AG04449 (cell line): ENCODE results near the gene HLA-F.
A peak's percentile ranks its signal among the peaks of the same experiment; 100 is the strongest.

Source experiments
- CTCF ChIA-PET: fragments of 350-600 bp; formaldehyde crosslinking; extraction: SDS; loops from one replicate; lab custom pipeline; 2021; ENCODE audit warnings: antibody characterized with exemption; lab: Yijun Ruan, JAX
- POLR2A ChIA-PET: fragments of 400-600, 350-600 bp; formaldehyde crosslinking; extraction: SDS; loops from one replicate; lab custom pipeline; 2020; ENCODE audit warnings: antibody characterized with exemption, inconsistent platforms; lab: Yijun Ruan, JAX
- DNase-seq: peaks from one replicate; pipeline ENCODE4 v3.0.0-alpha.2; 2010; ENCODE audit warnings: low read depth, low spot score
- H3K4me3 ChIP-seq: 2 replicates; pipeline ENCODE4 v1.5.1; 2011; ENCODE audit warnings: low read depth, mild to moderate bottlenecking, control low read depth, low read length
- TF ChIP-seq, protein P1 (sequence below): IDR thresholded peaks from one replicate; pipeline ENCODE4 v1.5.1; 2011; ENCODE audit warnings: mild to moderate bottlenecking, moderate library complexity, low read length, control low read depth, inconsistent platforms; ENCODE audit not compliant: insufficient read depth; ENCODE audit errors: missing control alignments

HLA-F gene

GRCh38 chr6:29748391-29749307, 25.4 kb downstream of the HLA-F start:
- POLR2A ChIA-PET, result no interaction called here
- H3K4me3 ChIP-seq, result peak overlapping the region; percentile 88
- CTCF ChIA-PET, result interaction anchor here (0.7 to 8.2 kb wide), 11 partner anchors 10 to 382 kb away, joined by 3 to 77 read pairs (median 5); no protein-coding TSS in a partner anchor
- TF ChIP-seq, protein P1, sequence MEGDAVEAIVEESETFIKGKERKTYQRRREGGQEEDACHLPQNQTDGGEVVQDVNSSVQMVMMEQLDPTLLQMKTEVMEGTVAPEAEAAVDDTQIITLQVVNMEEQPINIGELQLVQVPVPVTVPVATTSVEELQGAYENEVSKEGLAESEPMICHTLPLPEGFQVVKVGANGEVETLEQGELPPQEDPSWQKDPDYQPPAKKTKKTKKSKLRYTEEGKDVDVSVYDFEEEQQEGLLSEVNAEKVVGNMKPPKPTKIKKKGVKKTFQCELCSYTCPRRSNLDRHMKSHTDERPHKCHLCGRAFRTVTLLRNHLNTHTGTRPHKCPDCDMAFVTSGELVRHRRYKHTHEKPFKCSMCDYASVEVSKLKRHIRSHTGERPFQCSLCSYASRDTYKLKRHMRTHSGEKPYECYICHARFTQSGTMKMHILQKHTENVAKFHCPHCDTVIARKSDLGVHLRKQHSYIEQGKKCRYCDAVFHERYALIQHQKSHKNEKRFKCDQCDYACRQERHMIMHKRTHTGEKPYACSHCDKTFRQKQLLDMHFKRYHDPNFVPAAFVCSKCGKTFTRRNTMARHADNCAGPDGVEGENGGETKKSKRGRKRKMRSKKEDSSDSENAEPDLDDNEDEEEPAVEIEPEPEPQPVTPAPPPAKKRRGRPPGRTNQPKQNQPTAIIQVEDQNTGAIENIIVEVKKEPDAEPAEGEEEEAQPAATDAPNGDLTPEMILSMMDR, result no peak
- DNase-seq, result no peak

GRCh38 chr6:29749308-29749662, 26.1 kb downstream of the HLA-F start:
- TF ChIP-seq, protein P1, result no peak
- ChIA-PET CTCF (interaction anchor here (1.2 to 8.2 kb wide), 9 partner anchors 9 to 100 kb away, joined by 3 to 77 read pairs (median 5); no protein-coding TSS in a partner anchor), POLR2A (no interaction called here)
- peak overlapping the region; percentile 88 for H3K4me3 ChIP-seq
- DNase-seq, result no peak

GRCh38 chr6:29749668-29750067, 26.4 kb downstream of the HLA-F start:
- H3K4me3 ChIP-seq, result no peak overlapping the region; the same call in 1 of the 2 replicates
- ChIA-PET POLR2A (no interaction called here), CTCF (interaction anchor here (0.8 to 8.2 kb wide), 10 partner anchors 9 to 100 kb away, joined by 3 to 77 read pairs (median 5); no protein-coding TSS in a partner anchor)
- TF ChIP-seq, protein P1, result no peak
- DNase-seq, result no peak

DNA sequence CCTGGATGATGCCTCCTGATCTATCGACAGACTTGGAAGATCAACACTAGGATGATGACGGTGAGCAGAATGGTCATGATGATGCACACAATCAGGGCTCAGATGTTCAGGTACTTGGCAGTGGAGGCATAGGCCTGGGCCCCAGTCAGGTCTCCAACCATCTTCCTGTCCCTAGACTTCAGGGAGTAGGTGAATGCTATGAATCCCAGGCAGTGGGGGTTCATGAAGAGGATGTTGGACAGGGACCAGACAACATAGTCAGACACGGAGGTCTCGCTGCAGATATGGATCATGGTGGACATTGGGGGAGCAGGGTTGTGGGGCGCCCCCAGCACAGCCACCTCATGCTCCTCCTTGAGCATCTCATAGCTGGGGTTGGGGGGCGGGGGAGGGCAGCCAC, 27.5 kb downstream of the HLA-F start:
- no peak for DNase-seq
- ChIA-PET CTCF (interaction anchor here (1.6 to 8.2 kb wide), 4 partner anchors 12 to 381 kb away, joined by 3 to 77 read pairs (median 33); no protein-coding TSS in a partner anchor), POLR2A (no interaction called here)
- TF ChIP-seq, protein P1, result no peak
- no peak overlapping the region for H3K4me3 ChIP-seq

GRCh38 chr6:29751480-29751879, 28.2 kb downstream of the HLA-F start:
- H3K4me3 ChIP-seq, result no peak overlapping the region
- TF ChIP-seq, protein P1, result no peak
- CTCF ChIA-PET, result interaction anchor here (1.6 to 8.2 kb wide), 3 partner anchors 12 to 380 kb away, joined by 3 to 77 read pairs (median 53); no protein-coding TSS in a partner anchor
- POLR2A ChIA-PET, result no interaction called here
- no peak for DNase-seq
